Measurements from ENCODE around the gene L1TD1.
"Not testable (repeated sequence)": the region's sequence is repeated elsewhere in the genome, so short reads cannot be mapped to it uniquely, and the experiment has no call there.

L1TD1 gene, protein sequence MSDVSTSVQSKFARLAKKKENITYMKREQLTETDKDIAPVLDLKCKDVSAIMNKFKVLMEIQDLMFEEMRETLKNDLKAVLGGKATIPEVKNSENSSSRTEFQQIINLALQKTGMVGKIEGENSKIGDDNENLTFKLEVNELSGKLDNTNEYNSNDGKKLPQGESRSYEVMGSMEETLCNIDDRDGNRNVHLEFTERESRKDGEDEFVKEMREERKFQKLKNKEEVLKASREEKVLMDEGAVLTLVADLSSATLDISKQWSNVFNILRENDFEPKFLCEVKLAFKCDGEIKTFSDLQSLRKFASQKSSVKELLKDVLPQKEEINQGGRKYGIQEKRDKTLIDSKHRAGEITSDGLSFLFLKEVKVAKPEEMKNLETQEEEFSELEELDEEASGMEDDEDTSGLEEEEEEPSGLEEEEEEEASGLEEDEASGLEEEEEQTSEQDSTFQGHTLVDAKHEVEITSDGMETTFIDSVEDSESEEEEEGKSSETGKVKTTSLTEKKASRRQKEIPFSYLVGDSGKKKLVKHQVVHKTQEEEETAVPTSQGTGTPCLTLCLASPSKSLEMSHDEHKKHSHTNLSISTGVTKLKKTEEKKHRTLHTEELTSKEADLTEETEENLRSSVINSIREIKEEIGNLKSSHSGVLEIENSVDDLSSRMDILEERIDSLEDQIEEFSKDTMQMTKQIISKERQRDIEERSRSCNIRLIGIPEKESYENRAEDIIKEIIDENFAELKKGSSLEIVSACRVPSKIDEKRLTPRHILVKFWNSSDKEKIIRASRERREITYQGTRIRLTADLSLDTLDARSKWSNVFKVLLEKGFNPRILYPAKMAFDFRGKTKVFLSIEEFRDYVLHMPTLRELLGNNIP

DNA sequence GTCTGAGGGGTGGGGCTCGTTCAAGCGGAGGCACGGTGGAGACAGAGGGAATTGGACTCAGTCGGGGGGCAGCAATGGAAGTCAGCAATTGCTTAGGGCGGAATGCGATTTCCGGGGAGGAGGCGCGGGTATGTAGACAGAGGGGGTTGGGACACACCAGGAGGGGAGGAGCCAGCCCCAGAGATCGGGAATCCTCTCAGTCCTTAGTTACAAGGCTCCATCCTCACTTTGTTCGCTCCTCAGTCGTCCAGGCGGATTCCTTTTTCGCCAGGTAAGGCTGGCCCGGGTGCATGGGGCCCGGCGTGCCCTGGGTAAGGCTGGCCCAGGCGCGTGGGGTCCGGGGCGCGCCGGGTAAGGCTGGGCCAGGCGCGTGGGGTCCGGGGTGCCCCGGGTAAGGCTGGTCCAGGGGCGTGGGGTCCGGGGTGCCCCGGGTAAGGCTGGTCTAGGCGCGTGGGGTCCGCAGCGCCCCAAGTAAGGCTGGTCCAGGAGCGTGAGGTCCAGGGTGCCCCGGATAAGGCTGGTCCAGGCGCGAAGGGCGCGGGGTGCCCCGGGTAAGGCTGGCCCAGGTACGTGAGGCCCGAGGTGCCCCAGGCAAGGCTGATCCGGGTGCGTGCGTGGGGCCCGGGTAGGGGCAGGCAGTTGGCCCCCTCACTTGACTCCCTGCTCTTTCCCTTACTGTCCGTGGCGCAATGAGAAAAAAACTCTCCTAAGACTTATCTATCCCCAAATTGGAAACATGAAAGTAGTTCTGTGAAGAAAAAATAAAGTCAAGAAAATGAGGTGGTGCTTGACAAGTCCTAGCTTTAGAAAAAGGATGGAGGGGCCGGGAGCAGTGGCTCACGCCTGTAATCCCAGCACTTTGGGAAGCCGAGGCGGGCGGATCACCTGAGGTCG, at the start of gene L1TD1:
L1TD1 (plus strand) TSS at position 199 of the 894 bp plus-strand sequence. CDS start 11,780 bp downstream, outside the sequence.
- no peak for DNase-seq (ENCODE audit: low read depth)

DNA sequence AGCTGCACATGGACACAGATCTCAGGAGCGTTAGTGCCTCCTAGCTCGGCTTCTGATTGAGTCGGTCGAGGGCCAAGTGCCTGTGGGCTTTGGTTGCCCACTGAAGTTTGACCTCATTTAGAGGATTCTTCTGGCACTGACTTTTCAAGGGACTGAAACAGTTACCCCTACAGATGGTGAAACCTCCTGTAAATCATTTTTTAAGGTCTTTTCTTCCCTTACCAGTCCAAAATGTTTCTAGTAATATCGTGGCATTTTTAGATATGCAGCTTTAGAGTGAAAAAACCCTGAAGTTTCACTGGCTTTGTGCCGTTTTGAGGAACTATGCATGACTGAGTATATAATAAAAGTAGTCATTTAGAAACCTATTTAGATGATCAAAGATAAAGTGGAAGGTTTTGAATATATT, 34.7 kb upstream of the L1TD1 start:
- DNase-seq (ENCODE audit: low read depth), result no peak

DNA sequence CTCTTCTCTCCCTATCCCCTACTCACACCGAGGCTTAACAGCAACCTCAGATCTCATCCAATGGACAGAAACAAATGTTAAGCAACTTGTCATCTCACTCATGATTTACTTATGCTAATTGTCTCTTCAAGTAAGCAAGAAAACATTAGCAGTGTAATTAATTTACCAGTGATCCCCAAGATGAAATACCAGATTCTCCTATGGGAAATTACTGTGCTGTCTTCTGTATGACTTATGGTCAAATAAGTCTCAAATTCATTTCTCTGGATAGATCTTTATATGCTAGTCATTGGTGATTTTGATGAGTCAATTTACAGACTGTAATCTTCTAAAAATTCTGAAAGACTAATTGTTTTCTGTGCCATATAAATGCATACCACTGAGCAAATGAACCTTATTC, 32.9 kb upstream of the L1TD1 start:
- no peak for DNase-seq (ENCODE audit: low read depth)

DNA sequence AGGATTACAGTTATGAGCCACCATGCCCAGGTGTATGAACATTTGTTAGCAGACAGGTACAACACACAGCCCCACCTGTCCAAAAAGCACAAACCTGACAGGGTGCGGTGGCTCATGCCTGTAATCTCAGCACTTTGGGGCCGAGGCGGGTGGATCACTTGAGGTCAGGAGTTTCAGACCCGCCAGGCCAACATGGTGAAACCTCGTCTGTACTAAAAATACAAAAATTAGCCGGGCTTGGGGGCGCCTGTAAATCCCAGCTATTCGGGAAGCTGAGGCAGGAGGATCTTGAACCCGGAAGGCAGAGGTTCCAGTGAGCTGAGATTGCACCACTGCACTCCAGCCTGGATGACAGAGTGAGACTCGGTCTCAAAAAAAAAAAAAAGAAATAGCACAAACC, 24.3 kb upstream of the L1TD1 start:
- not testable (repeated sequence) for DNase-seq (ENCODE audit: low read depth)

DNA sequence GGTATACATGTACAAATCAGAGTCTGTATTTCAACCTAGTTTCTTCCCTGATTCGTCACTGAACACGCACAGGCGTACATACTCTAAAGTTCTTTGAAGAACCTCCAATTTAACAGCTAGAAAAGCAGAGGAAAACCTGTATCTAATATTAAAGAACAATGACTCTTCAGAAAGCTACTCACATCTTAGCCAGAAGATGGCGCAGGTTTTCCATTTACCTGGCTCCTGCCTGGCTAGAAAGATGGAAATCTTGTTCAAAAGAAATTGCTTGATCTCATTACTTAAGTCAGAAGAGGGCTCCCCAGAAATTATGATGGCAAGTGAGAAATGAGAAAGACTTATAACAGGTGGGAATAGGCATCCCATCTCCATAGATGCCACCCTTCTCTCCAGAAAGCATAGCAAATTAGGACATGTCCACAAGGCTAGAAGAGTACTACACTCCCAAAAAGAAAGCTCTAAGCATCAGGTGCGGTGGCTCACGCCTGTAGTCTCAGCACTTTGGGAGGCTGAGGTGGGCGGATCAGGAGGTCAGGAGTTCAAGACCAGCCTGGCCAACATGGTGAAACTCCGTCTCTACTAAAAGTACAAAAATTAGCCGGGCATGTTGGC, 19.0 kb upstream of the L1TD1 start:
- DNase-seq (ENCODE audit: low read depth), result peak; percentile 2

DNA sequence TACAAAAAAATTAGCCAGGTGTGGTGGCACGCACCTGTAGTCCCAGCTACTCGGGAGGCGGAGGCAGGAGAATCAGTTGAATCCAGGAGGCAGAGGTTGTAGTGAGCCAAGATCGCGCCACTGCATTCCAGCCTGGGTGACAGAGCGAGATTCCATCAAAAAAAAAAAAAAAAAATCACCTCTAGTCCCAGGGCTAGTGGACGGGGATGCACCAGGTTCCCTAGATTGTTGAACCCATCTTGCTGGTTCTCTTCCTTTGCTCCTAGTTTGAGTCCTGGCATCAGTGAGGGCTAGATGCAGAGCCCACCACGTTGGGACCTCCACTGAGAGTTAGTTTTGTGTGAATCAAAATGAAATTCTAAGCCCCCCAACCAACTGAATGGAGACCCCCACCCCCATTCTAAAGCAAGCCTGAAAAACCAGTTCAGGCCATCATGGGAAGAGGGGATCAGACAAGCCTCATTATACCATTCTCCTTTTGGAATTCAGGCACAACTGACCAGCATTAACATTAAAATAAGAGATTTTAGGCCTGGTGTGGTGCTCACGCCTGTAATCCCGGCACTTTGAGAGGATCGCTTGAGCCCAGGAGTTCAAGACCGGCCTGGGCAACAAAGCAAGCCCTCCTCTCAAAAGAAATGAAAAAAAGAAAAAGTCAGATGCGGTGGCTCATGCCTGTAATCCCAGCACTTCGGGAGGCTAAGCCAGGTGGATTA, 17.9 kb upstream of the L1TD1 start:
- no peak for DNase-seq (ENCODE audit: low read depth)

DNA sequence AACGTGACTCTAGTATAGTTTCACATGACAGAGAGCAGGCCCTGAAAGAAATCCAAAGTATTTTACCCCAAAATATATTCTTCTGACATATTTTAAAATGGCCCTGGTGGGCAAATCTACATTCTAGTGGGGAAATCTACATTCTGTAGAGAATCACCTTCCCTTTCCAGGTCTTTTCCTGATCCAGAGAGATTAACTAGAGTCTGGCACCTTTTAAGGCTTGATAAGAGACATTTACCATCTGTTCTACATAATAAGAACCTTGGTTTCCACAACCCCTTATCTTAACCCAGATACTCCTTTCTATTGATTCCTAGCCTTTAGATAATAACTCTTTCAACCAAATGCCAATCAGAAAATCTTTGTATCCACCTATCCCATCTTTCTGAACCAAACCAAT, 17.0 kb upstream of the L1TD1 start:
- no peak for DNase-seq (ENCODE audit: low read depth)

DNA sequence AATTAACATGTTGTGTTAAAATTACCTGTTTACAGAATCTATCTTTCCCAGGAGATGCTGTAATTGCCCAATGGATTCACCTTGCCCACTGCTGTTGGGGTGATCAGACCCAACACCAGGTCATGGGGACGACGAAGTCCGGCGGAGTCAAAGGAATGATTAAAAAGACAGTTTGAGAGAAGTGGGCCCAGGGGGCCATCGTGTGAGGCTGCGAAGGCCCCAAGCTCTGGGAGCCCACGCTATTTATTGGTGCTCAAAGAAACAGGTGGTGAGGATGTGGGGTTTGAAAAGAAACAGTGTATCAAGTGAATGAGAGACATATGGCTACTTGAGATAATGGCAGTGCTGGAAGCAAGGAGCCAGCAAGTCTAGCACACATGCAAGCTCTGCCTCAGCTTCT, 16.3 kb upstream of the L1TD1 start:
- no peak for DNase-seq (ENCODE audit: low read depth)

DNA sequence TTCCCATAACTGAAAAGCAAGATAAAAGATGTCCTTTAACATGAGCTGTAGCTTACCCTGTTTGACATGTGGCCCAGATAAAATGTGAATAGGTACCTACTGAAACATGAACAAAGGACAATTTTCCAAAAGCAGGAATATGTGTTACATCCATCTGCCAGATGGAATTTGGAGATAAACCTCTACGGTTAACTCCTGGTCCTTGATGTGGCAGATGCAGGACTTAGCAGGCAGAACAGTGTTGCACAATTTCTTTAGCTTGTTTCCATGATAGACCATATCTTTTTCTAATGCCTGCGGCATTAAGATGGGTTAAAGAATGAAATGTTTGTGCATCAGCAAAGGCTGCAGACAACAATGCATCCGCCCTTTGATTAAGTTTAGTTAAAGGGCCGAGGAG, 14.6 kb upstream of the L1TD1 start:
- DNase-seq (ENCODE audit: low read depth), result not testable (repeated sequence)

DNA sequence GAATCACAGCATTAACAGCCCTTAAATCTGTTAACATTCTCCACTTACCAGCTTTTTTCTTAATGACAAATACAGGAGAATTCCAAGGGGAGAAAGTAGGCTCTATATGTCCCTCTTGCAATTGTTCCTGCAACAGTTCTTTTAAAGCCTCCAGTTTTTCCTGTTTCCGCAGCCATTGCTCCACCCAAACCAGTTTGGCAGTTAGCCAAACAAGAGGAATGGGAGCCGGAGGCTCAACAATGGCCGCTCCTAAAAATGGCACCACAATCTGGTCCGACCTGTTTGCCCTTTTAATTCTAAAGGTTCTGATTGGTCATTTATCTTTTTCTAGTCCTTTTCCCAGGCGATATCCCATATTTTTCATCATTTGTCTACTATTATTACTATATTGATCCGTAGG, 14.0 kb upstream of the L1TD1 start:
- DNase-seq (ENCODE audit: low read depth), result no peak

DNA sequence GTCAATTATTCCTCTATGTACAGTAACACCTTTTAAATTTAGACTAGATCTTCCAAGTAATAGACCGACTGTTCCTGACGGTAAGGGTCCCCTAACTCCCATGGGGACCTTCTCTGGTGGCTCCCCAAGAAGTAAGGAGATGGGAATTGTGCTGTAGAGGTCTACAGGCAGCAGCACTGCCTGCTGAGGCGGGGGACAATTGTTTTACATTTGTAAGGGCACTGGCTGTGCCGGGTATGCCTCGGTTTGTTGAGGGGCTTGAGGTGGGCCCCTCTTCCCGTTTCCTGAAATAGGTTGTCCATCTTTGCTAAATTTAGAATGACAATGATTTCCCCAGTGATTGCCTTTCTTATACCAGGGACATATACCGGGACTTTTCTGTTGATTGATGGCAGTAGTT, 13.1 kb upstream of the L1TD1 start:
- no peak for DNase-seq (ENCODE audit: low read depth)

DNA sequence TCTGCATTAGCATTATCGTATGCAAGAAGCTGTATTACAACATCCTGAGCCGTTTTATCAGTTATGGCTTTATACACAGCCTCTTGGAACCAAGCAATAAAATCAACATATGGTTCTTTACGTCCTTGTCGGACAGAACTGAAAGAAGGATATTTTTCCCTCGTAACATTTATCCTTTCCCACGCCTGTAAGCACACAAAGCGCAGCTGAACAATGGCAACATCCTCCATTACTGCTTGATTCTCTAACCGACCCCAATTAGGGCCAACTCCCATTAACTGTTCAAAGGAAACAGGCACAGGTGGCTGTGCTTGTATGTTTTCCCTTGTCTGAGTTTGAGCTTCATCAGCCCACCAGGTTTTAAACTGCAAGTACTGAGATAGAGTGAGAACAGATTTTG, 12.5 kb upstream of the L1TD1 start:
- DNase-seq (ENCODE audit: low read depth), result not testable (repeated sequence)

DNA sequence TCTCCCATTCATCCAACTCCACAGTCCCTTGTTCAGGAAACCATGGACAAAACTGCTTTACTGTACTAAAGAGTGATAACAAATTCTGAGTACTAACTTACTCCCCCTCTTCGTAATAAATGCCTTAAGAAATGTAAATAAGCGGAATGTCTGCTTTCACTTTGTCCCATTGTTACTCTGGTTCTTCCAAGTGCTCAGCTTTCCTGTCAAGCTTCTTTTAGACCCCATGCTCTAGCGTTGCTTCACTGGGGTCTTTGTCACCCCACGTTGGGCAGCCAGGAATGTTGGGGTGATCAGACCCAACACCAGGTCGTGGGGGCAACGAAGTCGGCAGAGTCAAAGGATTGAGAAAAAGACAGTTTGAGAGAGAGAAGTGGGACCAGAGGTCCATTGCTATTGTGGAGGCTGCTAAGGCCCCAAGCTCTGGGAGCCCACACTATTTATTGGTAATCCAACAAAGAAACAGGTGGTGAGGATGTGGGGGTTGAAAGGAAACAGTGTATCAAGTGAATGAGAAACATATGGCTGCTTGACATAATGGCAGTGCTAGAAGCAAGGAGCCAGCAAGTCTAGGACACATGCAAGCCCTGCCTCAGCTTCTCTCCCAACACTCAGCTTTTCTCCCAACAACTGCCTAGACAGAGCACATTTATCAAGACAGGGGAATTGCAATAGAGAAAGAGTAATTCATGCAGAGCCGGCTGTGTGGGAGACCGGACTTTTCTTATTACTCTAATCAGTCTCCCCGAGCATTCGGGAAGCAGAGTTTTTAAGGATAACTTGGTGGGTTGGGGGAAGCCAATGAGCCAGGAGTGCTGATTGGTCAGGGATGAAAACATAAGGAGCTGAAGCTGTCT, 11.3 kb upstream of the L1TD1 start:
- DNase-seq (ENCODE audit: low read depth), result not testable (repeated sequence)

DNA sequence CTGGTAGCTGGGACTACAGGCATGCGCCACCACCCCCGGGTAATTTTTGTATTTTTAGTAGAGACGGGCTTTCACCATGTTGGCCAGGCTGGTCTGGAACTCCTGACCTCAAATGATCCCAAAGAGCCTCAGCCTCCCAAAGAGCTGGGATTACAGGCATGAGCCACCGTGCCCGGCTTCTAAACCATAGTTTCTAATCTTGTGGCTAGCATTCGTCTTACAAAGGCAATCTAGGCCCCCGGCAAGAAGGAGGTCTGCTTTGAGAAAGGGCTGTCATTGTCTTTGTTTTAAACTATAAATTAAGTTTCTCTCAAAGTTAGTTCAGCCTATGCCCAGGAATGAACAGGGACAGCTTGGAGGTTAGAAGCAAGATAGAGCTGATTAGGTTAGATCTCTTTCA, 10.3 kb upstream of the L1TD1 start:
- DNase-seq (ENCODE audit: low read depth), result no peak

DNA sequence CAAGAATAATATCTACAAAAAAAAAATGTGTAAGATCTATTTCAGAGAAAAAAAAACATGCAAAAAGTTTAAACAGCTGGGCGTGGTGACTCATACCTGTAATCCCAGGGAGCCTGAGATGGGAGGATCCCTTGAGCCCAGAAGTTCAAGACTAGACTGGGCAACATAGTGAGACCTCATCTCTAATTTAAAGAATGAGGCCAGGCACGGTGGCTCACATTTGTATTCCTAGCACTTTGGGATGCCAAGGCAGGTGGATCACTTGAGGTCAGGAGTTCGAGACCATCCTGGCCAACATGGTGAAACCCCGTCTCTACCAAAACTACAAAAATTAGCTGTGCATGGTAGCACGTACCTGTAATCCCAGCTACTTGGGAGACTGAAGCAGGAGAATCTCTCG, 9.4 kb upstream of the L1TD1 start:
- DNase-seq (ENCODE audit: low read depth), result not testable (repeated sequence)

DNA sequence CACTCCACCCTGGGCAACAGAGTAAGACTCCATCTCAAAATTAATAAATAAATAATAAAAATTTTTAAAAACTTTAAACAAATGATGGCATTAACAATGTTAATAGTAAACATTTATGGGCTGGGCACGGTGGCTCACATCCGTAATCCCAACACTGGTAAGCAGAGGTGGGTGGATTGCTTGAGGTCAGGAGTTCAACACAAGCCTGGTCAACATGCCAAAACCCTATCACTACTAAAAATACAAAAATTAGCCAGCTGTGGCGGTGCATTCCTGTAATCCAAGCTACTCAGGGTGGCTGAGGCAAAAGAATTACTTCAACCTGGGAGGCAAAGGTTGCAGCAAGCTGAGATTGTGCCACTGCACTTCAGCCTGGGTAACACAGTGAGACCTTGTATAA, 9.0 kb upstream of the L1TD1 start:
- DNase-seq (ENCODE audit: low read depth), result no peak

DNA sequence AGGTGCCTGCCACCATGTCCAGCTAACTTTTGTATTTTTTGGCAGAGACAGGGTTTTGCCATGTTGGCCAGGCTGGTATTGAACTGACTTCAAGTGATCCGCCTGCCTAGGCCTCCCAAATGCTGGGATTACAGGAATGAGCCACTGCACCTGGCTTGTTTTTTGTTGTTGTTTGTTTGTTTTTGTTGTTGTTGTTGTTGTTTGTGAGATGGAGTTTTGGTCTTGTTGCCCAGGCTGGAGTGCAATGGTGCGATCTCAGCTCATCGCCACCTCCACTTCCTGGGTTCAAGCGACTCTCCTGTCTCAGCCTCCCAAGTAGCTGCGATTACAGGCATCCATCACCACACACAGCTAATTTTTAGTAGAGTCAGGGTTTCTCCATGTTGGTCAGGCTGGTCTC, 7.1 kb upstream of the L1TD1 start:
- DNase-seq (ENCODE audit: low read depth), result no peak

DNA sequence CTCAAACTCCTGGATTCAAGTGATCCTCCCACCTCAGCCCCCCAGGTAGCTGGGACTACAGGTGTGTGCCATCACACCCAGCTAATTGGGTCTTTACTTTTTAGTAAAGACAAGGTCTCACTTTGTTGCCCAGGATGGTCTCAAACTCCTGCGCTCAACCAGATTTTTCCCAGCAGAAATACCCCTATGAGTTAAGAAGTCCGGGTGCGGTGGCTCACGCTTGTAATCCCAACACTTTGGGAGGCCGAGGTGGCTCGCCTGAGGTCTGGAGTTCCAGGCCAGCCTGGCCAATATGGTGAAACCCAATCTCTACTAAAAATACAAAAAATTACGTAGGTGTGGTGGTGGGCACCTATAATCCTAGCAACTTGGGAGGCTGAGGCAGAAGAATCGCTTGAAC, 6.5 kb upstream of the L1TD1 start:
- no peak for DNase-seq (ENCODE audit: low read depth)

DNA sequence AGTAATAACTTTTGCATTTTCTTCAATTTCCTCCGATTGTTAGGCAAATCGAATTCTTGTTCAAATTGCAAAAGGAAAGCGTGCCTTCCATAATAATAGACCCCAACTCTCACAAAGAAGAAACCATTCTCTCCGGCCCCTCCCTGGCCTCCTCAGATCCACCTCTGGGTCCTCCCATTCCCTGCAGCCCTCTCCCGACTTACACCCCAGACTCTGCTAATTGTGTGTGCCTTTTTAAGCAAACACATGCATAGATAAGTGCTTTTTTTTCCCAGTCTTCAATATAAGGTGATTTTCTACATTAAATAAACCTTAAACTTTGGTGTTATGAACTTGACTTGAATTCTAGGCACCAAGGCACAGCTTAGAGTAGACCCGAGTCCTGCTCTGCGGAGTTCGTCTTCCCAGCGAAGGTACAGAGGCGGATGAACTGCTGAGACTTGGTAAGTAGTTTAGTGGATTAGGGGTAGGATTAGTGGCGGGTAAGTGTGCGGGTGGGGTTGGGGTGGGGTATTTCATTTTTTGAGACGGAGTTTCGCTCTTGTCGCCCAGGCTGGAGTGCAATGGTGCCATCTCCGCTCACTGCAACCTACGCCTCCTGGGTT, 1.5 kb downstream of the L1TD1 start:
- DNase-seq (ENCODE audit: low read depth), result no peak
